DMS53 treated with DMSO at 0.1 percent for 48 hours (cell line): ENCODE data around the gene CDK12.
"Not testable (repeated sequence)": the region's sequence is repeated elsewhere in the genome, so short reads cannot be mapped to it uniquely, and the experiment has no call there.

Source experiments
- DNase-seq: peaks from one replicate; lab custom pipeline; 2025; ENCODE audit not compliant: unreplicated experiment; lab: John Stamatoyannopoulos, UW

The CDK12 gene

DNA sequence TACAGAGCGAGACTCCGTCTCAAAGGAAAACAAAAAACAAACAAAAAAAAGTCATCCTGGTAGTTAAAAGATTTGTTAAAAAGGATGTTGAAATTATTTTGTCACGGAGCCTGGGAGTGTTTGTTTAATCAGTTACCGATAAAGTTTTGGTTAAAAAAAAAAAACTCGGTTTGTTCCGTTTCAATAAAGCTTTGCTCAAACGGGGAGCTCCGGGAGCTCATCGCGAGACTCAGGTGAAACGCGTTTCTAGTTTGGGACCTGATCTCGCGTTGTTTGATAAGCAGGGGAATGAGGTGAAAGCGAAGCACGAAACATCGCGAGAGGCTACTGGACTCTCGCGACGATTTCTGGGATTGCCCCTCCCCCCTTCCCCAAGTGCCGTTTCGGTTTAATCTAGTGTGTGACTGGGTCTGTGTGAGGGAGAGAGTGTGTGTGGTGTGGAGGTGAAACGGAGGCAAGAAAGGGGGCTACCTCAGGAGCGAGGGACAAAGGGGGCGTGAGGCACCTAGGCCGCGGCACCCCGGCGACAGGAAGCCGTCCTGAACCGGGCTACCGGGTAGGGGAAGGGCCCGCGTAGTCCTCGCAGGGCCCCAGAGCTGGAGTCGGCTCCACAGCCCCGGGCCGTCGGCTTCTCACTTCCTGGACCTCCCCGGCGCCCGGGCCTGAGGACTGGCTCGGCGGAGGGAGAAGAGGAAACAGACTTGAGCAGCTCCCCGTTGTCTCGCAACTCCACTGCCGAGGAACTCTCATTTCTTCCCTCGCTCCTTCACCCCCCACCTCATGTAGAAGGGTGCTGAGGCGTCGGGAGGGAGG is at the start of gene CDK12:
TSS of gene CDK12 (plus strand) at position 374 of the 813 bp plus-strand sequence. CDS start 586 bp downstream, outside the sequence.
- DNase-seq, result peak; percentile 95

DNA sequence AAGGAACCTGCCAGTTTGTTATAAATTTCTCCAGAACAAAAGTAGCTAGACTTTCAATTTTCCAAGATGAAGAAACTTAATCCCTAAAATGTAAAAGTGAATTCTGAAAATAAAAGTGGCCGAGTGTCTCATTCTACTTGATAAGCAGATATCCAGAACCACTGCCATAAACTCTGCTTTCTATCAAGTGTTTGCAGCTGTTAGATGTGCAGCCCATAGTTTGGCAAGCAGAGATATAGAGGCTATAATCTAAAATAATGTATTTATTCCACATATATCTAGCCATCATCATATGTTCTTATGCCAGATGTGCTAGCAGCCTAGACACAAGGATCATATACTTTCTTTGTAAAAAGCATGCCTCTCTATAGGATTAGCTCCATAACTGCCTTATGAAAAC is 45.1 kb upstream of the CDK12 start:
- DNase-seq, result no peak

DNA sequence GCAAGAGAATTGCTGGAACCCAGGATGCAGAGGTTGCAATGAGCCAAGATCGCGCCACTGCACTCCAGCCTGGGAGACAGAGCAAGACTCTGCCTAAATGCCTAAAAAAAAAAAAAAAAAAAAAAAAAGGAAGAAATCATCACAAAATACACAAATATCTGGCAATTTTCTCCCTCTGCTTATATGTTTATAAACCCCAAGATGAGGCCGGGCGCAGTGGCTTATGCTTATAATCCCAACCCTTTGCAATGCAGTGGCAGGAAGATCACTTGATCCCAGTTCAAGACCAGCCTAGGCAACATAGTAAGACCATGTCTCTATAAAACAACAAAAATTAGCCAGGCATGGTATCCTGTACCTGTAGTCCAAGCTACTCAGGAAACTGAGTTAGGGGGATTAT is 31.7 kb upstream of the CDK12 start:
- DNase-seq, result no peak

DNA sequence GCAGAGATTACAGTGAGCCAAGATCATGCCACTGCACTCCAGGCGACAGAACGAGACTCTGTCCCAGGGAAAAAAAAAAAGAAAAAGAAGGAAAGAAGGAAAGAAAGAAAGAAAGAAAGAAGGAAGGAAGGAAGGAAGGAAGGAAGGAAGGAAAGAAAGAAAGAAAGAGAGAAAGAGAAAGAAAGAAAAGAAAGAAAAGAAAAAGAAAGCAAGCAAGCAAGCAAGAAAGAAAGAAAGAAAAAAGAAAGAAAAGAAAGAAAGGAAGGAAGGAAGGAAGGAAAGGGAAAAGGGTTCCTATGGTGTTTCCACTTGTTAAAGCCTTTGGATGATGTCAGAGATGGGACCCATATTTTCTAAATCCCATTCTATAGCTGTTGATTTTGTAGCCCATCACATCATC is 21.4 kb upstream of the CDK12 start:
- DNase-seq, result not testable (repeated sequence)

DNA sequence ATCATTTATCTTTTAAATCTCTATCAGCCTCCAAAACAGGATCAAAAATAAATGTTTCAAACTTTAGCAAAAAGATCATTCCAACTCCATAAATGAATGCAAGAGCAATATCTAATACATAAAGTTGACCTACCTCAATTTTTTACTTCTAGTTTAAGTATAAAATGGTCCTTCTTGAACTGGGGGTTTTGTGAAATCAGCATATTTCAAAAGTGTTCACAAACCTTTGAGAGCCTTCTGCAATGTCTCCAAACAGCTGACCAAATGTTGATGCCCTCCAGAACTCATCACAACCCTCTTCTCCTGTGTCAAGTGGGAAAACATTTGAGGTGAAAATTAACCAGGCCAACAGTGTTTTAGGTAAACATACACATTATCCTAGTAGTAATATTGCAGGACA is 18.0 kb upstream of the CDK12 start:
- no peak for DNase-seq

DNA sequence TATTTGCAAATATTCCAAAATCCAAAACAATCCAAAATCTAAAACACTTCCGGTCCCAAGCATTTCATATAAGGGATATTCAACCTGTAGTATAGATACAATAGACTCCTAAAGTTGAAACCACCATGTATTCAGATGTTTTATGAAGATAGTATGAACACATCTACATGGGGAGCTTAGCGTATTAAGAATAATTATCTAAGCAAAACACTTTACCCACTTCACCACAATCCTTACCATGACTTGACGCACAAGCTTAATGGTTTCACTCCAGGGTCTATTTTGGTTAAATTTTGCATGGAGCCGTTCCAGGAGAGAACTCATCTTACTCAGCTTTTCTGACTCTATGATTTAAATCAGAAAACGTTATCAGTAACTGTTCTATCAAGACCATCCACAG is 13.7 kb upstream of the CDK12 start:
- DNase-seq, result no peak

DNA sequence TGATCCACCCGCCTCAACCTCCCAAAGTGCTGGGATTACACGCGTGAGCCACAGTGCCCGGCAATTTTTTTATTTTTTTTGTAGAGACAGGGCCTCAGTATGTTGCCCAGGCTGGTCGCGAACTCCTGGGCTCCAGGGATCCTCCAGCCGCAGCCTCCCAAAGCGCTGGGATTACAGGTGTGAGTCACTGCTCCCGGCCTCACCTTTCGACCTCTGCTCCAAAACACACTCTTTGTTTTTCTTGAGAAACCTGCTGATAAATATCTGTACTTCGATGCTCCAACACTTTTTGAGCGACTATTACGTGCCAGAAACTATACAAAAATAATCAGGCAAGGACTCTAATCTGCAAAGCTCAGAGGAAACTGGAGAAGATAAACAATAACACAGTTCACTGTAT is 11.2 kb upstream of the CDK12 start:
- DNase-seq, result no peak

DNA sequence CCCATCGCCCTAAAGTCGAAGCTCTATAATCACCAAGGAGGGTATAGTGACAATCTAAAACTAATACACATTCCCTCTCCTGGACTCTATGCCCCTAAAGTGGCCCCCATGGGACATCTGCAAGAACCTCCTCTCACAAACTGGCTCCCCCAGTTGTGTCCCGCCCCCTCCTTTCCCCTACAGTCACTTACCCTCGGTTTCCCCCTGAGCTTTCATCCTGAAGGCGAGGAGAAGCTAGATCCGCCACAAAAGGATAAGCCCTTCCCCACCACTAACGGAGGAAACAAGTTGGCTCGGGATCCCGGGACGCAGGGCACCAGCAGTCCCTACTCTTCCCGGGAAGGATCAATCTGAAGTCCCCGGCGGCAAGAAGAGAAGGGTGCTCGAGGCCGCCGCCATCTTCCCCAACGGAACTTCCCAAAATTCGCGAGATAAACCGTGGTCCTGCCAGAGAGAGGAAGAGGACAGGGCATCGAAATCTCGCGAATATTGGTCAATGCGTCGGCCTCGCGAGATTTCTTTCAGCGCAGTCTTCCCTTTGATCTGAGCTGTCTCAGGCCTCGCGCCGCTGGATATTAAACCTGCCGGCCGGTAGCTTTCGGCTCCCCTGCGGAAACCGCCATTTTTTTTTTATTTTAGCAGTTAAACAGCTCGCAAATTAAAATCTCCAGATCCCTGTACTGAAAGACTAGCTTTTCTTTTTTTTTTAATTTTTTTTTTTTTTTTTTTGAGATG is 10.3 kb upstream of the CDK12 start, which contains the start of gene MED1:
TSS of gene MED1 (minus strand) at position 417 of the 735 bp plus-strand sequence. CDS start at position 216, 201 bp downstream.
- peak; percentile 93 for DNase-seq

DNA sequence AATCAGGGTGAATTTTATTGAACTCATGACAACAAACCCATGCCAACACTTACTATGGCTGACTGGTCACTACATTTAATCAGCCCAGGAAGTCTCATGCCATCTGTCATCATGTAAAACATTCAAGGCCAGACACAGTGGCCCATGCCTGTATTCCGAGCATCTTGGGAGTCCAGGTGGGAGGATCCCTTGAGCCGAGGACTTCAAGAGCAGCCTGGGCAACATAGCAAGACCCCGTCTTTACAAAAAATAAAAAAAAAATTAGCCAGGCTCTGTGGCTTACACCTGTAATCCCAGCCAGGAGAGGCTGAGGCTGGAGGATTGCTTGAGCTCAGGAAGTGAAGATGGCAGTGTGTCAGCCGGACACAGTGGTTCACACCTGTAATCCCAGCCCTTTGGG is 5.4 kb upstream of the CDK12 start:
- no peak for DNase-seq

DNA sequence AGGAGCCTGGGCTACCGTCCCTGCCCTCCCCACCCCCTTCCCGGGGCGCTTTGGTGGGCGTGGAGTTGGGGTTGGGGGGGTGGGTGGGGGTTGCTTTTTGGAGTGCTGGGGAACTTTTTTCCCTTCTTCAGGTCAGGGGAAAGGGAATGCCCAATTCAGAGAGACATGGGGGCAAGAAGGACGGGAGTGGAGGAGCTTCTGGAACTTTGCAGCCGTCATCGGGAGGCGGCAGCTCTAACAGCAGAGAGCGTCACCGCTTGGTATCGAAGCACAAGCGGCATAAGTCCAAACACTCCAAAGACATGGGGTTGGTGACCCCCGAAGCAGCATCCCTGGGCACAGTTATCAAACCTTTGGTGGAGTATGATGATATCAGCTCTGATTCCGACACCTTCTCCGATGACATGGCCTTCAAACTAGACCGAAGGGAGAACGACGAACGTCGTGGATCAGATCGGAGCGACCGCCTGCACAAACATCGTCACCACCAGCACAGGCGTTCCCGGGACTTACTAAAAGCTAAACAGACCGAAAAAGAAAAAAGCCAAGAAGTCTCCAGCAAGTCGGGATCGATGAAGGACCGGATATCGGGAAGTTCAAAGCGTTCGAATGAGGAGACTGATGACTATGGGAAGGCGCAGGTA is 762 bp downstream of the CDK12 start:
- no peak for DNase-seq

DNA sequence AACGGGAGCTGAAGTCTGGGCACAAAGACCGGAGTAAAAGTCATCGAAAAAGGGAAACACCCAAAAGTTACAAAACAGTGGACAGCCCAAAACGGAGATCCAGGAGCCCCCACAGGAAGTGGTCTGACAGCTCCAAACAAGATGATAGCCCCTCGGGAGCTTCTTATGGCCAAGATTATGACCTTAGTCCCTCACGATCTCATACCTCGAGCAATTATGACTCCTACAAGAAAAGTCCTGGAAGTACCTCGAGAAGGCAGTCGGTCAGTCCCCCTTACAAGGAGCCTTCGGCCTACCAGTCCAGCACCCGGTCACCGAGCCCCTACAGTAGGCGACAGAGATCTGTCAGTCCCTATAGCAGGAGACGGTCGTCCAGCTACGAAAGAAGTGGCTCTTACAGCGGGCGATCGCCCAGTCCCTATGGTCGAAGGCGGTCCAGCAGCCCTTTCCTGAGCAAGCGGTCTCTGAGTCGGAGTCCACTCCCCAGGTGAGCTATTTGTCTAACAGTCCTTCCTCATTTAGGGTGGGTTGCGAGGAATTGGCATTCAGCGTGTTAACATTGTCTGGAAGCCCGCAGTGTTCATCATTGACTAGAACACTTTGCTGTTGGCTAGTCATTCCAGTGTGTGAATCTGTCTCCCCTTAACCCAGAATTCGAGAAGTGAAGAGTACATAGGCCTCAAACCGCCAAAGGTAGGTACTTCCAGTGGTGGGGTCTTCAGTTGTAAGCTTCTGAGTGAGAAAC is 1.5 kb downstream of the CDK12 start:
- no peak for DNase-seq

DNA sequence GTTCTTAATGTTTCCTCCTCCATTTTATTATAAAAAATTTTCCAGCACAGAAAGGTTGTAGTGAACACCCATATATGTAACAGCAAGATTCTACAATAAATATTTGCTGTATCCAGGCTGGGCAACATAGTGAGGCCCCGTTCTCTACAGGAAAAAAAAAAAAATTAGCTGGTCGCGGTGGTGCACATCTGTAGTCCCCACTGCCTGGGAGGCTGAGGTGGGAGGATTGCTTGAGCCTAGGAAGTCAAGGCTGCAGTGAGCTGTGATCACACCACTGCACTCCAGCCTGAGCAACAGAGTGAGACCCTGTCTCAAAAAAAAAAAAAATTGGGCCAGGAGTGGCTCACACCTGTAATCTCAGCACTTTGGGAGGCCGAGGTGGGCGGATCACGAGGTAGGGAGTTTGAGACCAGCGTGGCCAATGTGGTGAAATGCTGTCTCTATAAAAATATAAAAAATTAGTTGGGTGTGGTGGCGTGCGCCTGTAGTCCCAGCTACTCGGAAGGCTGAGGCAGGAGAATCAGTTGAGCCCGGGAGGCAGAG is 3.4 kb downstream of the CDK12 start:
- DNase-seq, result not testable (repeated sequence)

DNA sequence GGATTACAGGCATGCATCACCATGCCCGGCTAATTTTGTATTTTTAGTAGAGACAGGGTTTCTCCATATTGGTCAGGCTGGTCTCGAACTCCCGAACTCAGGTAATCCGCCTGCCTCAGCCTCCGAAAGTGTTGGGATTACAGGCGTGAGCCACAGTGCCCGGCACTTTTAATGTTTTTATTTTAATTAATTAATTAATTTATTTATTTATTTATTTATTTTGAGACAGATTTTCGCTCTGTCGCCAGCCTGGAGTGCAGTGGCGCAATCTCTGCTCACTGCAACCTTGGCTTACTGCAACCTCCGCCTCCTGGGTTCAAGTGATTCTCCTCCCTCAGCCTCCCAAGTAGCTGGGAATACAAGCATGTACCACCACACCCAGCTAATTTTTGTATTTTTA is 7.3 kb downstream of the CDK12 start:
- DNase-seq, result not testable (repeated sequence)

DNA sequence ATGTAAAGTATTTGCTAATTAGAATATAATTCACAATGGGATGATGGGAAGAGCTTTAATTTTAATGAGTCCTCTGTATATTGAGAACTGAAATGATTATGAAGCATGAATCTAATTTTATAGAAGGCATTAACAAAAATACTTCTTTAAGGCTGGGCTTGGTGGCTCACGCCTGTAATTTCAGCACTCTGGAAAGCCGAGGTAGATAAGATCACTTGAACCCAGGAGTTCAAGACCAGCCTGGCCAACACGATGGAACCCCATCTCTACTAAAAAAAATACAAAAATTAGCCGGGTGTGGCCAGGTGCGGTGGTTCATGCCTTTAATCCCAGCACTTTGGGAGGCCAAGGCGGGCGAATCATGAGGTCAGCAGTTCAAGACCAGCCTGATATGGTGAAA is 12.0 kb downstream of the CDK12 start:
- no peak for DNase-seq

DNA sequence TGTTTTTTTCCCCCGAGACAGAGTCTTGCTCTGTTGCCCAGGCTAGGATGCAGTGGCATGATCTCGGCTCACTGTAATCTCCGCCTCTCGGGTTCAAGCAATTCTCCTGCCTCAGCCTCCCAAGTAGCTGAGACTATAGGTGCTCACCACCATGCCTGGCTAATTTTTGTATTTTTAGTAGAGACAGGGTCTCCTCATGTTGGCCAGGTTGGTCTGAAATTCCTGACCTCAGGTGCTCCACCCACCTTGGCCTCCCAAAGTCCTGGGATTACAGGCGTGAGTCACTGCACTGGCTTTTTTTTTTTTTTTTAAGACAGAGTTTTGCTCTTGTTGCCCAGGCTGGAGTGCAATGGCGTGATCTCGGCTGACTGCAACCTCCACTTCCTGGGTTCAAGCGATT is 18.3 kb downstream of the CDK12 start:
- not testable (repeated sequence) for DNase-seq

DNA sequence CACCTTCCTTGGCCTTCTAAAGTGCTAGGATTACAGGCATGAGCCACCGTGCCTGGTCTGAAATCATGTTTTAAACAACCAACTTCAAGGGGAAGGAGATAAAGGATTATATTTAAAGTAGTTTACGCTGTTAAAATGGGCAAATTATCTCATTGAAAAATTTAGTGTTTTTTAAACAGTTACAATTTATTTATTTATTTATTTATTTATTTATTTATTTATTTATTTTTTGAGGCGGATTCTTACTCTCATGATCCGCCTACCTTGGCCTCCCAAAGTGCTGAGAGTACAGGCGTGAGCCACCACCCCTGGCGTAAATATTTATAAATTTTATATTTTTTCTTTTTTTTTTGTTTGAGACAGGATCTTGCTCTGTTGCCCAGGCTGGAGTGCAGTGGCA is 22.2 kb downstream of the CDK12 start:
- no peak for DNase-seq

DNA sequence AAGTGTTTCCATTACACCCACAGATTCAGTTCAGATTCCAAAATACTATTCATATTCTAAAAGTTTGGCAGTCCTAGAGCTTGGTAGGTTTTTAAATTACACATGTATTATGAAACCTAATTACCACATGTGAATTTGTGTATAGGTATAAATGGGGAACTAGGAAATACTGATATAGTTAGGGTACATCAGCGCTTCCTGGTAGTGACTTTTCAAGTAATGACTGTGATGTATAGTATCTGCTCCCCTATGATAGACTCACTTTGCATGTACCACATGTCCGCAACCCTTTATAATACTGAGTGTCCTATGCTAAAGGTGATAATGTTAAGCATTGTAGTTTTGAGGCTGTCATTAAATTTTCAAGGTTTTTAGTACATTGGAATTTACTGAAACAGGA is 22.9 kb downstream of the CDK12 start:
- no peak for DNase-seq

DNA sequence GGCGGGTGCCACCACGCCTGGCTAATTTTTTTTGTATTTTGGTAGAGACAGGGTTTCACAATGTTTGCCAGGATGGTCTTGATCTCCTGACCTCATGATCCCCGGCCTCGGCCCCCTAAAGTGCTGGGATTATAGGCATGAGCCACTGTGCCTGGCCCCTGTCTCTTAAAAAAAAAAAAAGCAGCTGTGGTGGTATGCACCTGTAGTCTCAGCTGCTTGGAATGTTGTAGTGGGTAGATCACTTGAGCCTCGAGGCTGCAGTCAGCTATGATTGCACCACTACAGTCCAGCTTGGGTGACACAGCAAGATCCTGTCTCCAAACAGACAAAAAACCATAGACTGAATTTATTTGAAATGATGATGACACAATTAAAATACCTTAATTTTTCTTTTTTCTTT is 24.3 kb downstream of the CDK12 start:
- DNase-seq, result no peak

DNA sequence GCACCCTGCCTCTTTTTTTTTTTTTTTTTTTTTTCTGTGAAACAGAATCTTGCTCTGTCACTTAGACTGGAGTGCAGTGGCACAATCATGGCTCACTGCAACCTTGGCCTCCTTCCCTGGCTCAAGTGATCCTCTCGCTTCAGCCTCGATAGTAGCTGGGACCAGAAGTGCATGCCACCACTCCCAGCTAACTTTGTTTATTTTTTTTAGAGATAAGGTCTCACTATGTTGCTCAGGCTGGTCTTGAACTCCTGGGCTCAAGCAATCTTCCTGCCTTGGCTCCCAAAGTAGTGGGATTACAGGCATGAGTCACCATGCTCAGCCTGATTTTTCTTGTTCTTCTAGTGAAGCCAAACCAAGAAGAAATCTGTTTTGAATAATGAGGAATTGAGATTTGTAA is 25.0 kb downstream of the CDK12 start:
- no peak for DNase-seq

DNA sequence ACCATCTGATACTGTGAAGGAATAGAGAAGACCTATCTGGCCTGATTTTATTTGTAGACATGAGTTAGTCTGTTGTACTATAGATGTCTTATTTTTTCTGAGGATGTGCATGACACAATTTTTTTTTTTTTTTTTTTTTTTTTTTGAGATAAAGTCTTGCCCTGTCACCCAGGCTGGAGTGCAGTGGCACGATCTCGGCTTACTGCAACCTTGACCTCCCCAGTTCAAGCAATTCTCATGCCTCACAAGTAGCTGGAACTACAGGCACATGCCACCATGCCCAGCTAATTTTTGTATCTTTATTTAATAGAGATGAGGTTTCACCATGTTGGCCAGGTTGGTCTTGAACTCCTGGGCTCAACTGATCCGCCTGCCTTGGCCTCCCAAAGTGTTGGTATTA is 26.2 kb downstream of the CDK12 start:
- DNase-seq, result not testable (repeated sequence)

DNA sequence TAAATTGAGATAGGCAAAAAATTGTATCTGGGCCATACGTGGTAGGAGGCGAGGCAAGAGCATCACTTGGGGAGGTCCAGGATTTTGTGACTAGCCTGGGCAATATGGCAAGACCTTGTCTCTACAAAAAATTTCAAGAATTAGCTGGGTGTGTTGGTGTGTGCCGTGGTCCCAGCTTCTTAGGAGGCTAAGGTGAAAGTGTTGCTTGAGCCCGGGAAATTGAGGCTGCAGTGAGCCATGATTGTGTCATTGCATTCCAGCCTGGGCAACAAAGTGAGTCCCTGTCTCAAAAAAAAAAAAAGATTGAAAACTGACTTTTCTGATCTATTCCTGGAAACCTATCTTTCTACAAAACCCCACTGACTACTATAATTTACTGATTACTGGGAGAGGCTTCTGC is 26.7 kb downstream of the CDK12 start:
- DNase-seq, result no peak
